Liver (tissue), 9 donors: ENCODE data around the gene GGA2. TPM values are rescaled to one million over a fixed set of nuclear protein-coding genes. Genes with fewer than 3 reads are reported as not detected.

Experiments
- DNase-seq: peaks from one replicate; pipeline ENCODE4 v3.0.0-alpha.2; 2017; ENCODE audit warnings: low spot score
- H3K27ac ChIP-seq, 2 donors: one replicate each; pipeline ENCODE4 v1.7.0; 2013; ENCODE audit warnings: inconsistent platforms in 2 of 2, low read length in 2 of 2, control low read depth in 1 of 2, low read depth in 1 of 2, mild to moderate bottlenecking in 1 of 2
- H3K27me3 ChIP-seq, 4 donors: one replicate each; pipeline versions ENCODE4 v1.6.1 to v1.7.0; 2013; ENCODE audit warnings: low read length in 3 of 4, inconsistent platforms in 1 of 4, mild to moderate bottlenecking in 1 of 4, moderate library complexity in 1 of 4; ENCODE audit not compliant: control insufficient read depth in 4 of 4, insufficient read depth in 4 of 4
- H3K36me3 ChIP-seq, 4 donors: one replicate each; pipeline versions ENCODE4 v1.6.1 to v1.7.0; 2013; ENCODE audit warnings: low read length in 3 of 4, mild to moderate bottlenecking in 3 of 4, low read depth in 1 of 4, moderate library complexity in 1 of 4; ENCODE audit not compliant: control insufficient read depth in 4 of 4, insufficient read depth in 3 of 4
- H3K4me1 ChIP-seq, 4 donors: one replicate each; pipeline versions ENCODE4 v1.6.1 to v1.7.0; 2013; ENCODE audit warnings: low read length in 3 of 4, mild to moderate bottlenecking in 3 of 4, moderate library complexity in 1 of 4; ENCODE audit not compliant: control insufficient read depth in 4 of 4, insufficient read depth in 4 of 4
- H3K4me3 ChIP-seq, 3 donors: one replicate each; pipeline versions ENCODE4 v1.6.1 to v1.7.0; 2013; ENCODE audit warnings: low read length in 3 of 3, control low read depth in 1 of 3, low read depth in 1 of 3, mild to moderate bottlenecking in 1 of 3
- H3K9ac ChIP-seq, 2 donors: one replicate each; pipeline ENCODE4 v1.7.0; 2013; ENCODE audit warnings: low read length in 2 of 2, mild to moderate bottlenecking in 2 of 2, moderate library complexity in 2 of 2, control low read depth in 1 of 2, low read depth in 1 of 2
- H3K9me3 ChIP-seq, 4 donors: one replicate each; pipeline versions ENCODE4 v1.6.1 to v1.7.0; 2013; ENCODE audit warnings: low read length in 3 of 4; ENCODE audit not compliant: control insufficient read depth in 4 of 4
- EGR1 ChIP-seq, 2 donors: IDR thresholded peaks; 2 replicates each; pipeline ENCODE4 v1.6.1; 2016 to 2018; ENCODE audit warnings: antibody characterized with exemption in 2 of 2, low read depth in 2 of 2
- FOXA1 ChIP-seq: IDR thresholded peaks from 2 replicates; pipeline ENCODE4 v1.6.1; 2016; ENCODE audit warnings: antibody characterized with exemption
- FOXA2 ChIP-seq: IDR thresholded peaks from 2 replicates; pipeline ENCODE4 v1.6.1; 2016; ENCODE audit warnings: antibody characterized with exemption
- GABPA ChIP-seq, 2 donors: IDR thresholded peaks in 1 of 2; conservative IDR thresholded peaks in 1 of 2; 2 replicates each; pipeline ENCODE4 v1.6.1; 2016; ENCODE audit warnings: antibody characterized with exemption in 2 of 2, mild to moderate bottlenecking in 1 of 2, moderate library complexity in 1 of 2
- HNF4A ChIP-seq, 2 donors: conservative IDR thresholded peaks; 2 replicates each; pipeline ENCODE4 v1.6.1; 2016; ENCODE audit warnings: antibody characterized with exemption in 2 of 2, mild to moderate bottlenecking in 2 of 2
- HNF4G ChIP-seq: IDR thresholded peaks from 2 replicates; pipeline ENCODE4 v1.6.1; 2016; ENCODE audit warnings: antibody characterized with exemption
- MAX ChIP-seq: IDR thresholded peaks from 2 replicates; pipeline ENCODE4 v1.6.1; 2016; ENCODE audit warnings: antibody characterized with exemption
- RXRA ChIP-seq, 2 donors: IDR thresholded peaks; 2 replicates each; pipeline ENCODE4 v1.6.1; 2017 to 2018; ENCODE audit warnings: antibody characterized with exemption in 2 of 2, mild to moderate bottlenecking in 1 of 2
- SP1 ChIP-seq: IDR thresholded peaks from 2 replicates; pipeline ENCODE4 v1.6.1; 2018; ENCODE audit warnings: antibody characterized with exemption, mild to moderate bottlenecking
- YY1 ChIP-seq: IDR thresholded peaks from 2 replicates; pipeline ENCODE4 v1.6.1; 2016; ENCODE audit warnings: antibody characterized with exemption, mild to moderate bottlenecking
- ZBTB33 ChIP-seq: IDR thresholded peaks from 2 replicates; pipeline ENCODE4 v1.6.1; 2016; ENCODE audit warnings: antibody characterized with exemption
- WGBS: extraction: QIAGEN DNeasy Blood & Tissue Kit; methylation state at CpG from one replicate; pipeline ENCODE4 v1.1.7; 2013; 5-methylcytosine and 5-hydroxymethylcytosine counted together
- polyA plus RNA-seq, 2 donors: library from polyadenylated mRNA; stranded (reverse) in 1 of 2; unstranded in 1 of 2; fragments of 200-250 nt in 1 of 2; fragments of >200 nt in 1 of 2; fragmentation: Nextera tagmentation in 1 of 2; extraction: Ambion mirVana in 1 of 2; gene quantifications; one replicate each; pipeline versions ENCODE4 v1.2.1 to v1.2.3, GENCODE V29; 2013 to 2015
- total RNA-seq, 2 donors: library from RNA; depleted of rRNA; stranded (reverse); fragments of >200 nt; gene quantifications; one replicate each; pipeline ENCODE4 v1.2.3, GENCODE V29; 2014
- TF ChIP-seq, protein P1 (sequence below): IDR thresholded peaks from 2 replicates; pipeline ENCODE4 v1.6.1; 2016; ENCODE audit warnings: antibody characterized with exemption, mild to moderate bottlenecking
- TF ChIP-seq, protein P2 (sequence below): fragments of 150-350 bp; IDR thresholded peaks from 2 replicates; pipeline ENCODE4 v1.5.1; 2017; ENCODE audit warnings: improper control_type of control experiment, low read depth, low read length; ENCODE audit not compliant: missing input control
- TF ChIP-seq, protein P3 (sequence below): IDR thresholded peaks from 2 replicates; pipeline ENCODE4 v1.6.1; 2016; ENCODE audit warnings: antibody characterized with exemption
- donor health status: healthy.
- donor health status: healthy.
- donor health status: healthy.
- donor health status: healthy.
- donor health status: healthy.

GGA2 gene
- total and polyA plus RNA-seq, 4 donors: 8.4 to 23.9 (median 16.0) TPM

DNA sequence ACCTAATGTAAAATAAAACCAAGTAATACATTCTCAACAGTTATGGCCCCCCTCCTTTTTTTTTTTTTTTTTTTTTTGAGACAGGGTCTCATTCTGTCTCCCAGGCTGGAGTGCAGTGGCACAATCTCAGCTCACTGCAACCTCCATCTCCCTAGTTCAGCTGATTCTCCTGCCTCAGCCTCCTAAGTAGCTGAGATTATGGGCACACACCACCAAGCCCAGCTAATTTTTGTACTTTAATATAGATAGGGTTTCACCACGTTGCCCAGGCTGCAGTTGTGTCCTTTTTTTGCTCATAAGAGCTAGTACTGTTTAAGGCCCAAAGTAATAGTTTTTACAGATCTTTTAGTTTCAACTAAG is 28.6 kb upstream of the GGA2 start:
- H3K4me3 ChIP-seq: no peak overlapping the region
- no peak for TF ChIP-seq ZBTB33
- no peak for TF ChIP-seq HNF4A (conservative IDR thresholded peaks at IDR 0.05)
- no peak for TF ChIP-seq EGR1 (IDR thresholded peaks at IDR 0.05; ENCODE audit: low read depth in 2 of 2)
- no peak overlapping the region for H3K27ac ChIP-seq
- H3K27me3 ChIP-seq: no peaks in the 10 kb centered on the region
- 98% methylated on average over 1 of the region's 1 CpG for WGBS
- peaks cover 17 to 49% (median 36%) of the 10 kb centered on the region in 4 donors for H3K36me3 ChIP-seq
- H3K9me3 ChIP-seq: no peaks in the 10 kb centered on the region
- no peak overlapping the region for H3K9ac ChIP-seq
- H3K4me1 ChIP-seq: peaks cover 0 to 2% (median 0%) of the 10 kb centered on the region in 4 donors
- DNase-seq: no peak

DNA sequence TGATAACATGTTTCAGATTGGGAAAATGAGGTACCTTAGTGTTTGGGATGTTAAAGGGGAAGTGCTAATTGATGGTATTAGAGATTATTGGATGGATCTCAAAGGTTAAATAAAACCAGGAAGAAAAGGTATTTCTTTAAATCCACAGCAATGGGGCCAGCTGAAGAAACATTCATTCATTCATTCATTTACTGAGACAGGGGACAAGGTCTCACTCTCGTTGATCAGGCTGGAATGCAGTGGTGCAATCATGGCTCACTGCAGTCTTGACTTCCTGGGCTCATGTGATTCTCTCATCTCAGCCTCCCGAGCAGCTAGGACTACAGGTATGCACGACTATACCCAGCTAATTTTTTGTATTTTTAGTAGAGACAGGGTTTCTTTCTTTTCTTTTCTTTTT is 27.1 kb upstream of the GGA2 start:
- H3K4me1 ChIP-seq: peaks cover 0 to 2% (median 0%) of the 10 kb centered on the region in 4 donors
- WGBS: 78% methylated on average over 3 of the region's 3 CpGs
- no peak overlapping the region for H3K4me3 ChIP-seq
- H3K9ac ChIP-seq: no peak overlapping the region
- H3K36me3 ChIP-seq: peaks cover 16 to 51% (median 35%) of the 10 kb centered on the region in 4 donors
- TF ChIP-seq MAX (no peak), ZBTB33 (no peak), SP1 (no peak), FOXA2 (no peak)
- no peaks in the 10 kb centered on the region for H3K27me3 ChIP-seq
- H3K9me3 ChIP-seq: no peaks in the 10 kb centered on the region
- no peak overlapping the region for H3K27ac ChIP-seq
- DNase-seq: no peak

DNA sequence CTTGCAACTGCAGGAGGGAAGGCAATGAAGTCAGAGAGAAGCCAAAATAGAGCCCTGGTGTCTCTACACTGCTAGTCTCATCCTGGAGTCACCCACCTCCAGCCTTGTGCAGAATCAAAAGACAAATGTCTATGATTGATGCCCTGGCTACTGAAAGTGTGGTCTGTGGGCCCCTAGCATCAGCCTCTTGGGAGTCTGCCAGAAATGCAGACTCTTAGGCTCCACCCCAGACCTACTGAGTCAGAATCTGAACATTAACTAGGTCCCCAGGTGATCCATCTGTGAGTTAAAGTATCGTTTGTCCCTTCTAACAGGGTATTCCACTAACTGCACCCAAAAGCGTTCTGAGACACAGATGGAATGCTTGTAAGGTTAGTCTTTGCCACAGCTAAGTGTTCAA is 25.6 kb upstream of the GGA2 start:
- TF ChIP-seq FOXA1 (no peak), FOXA2 (no peak), GABPA (IDR thresholded peaks at IDR 0.05 in 1 of 2, conservative IDR thresholded peaks at IDR 0.05 in 1 of 2) (no peak), YY1 (no peak), RXRA (IDR thresholded peaks at IDR 0.05) (no peak), EGR1 (IDR thresholded peaks at IDR 0.05; ENCODE audit: low read depth in 2 of 2) (no peak), ZBTB33 (no peak), HNF4A (conservative IDR thresholded peaks at IDR 0.05) (no peak), HNF4G (no peak)
- TF ChIP-seq, protein P1, sequence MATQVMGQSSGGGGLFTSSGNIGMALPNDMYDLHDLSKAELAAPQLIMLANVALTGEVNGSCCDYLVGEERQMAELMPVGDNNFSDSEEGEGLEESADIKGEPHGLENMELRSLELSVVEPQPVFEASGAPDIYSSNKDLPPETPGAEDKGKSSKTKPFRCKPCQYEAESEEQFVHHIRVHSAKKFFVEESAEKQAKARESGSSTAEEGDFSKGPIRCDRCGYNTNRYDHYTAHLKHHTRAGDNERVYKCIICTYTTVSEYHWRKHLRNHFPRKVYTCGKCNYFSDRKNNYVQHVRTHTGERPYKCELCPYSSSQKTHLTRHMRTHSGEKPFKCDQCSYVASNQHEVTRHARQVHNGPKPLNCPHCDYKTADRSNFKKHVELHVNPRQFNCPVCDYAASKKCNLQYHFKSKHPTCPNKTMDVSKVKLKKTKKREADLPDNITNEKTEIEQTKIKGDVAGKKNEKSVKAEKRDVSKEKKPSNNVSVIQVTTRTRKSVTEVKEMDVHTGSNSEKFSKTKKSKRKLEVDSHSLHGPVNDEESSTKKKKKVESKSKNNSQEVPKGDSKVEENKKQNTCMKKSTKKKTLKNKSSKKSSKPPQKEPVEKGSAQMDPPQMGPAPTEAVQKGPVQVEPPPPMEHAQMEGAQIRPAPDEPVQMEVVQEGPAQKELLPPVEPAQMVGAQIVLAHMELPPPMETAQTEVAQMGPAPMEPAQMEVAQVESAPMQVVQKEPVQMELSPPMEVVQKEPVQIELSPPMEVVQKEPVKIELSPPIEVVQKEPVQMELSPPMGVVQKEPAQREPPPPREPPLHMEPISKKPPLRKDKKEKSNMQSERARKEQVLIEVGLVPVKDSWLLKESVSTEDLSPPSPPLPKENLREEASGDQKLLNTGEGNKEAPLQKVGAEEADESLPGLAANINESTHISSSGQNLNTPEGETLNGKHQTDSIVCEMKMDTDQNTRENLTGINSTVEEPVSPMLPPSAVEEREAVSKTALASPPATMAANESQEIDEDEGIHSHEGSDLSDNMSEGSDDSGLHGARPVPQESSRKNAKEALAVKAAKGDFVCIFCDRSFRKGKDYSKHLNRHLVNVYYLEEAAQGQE: no peak
- TF ChIP-seq, protein P2, sequence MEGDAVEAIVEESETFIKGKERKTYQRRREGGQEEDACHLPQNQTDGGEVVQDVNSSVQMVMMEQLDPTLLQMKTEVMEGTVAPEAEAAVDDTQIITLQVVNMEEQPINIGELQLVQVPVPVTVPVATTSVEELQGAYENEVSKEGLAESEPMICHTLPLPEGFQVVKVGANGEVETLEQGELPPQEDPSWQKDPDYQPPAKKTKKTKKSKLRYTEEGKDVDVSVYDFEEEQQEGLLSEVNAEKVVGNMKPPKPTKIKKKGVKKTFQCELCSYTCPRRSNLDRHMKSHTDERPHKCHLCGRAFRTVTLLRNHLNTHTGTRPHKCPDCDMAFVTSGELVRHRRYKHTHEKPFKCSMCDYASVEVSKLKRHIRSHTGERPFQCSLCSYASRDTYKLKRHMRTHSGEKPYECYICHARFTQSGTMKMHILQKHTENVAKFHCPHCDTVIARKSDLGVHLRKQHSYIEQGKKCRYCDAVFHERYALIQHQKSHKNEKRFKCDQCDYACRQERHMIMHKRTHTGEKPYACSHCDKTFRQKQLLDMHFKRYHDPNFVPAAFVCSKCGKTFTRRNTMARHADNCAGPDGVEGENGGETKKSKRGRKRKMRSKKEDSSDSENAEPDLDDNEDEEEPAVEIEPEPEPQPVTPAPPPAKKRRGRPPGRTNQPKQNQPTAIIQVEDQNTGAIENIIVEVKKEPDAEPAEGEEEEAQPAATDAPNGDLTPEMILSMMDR: no peak
- TF ChIP-seq, protein P3, sequence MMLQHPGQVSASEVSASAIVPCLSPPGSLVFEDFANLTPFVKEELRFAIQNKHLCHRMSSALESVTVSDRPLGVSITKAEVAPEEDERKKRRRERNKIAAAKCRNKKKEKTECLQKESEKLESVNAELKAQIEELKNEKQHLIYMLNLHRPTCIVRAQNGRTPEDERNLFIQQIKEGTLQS: no peak

More for the DNA sequence above, 25.6 kb upstream of the GGA2 start:
- peaks cover 14 to 58% (median 38%) of the 10 kb centered on the region in 4 donors for H3K36me3 ChIP-seq
- no peak overlapping the region for H3K27ac ChIP-seq
- no peaks in the 10 kb centered on the region for H3K9me3 ChIP-seq
- whole genome bisulfite sequencing: 87% methylated on average over 2 of the region's 2 CpGs
- no peaks in the 10 kb centered on the region for H3K27me3 ChIP-seq
- no peak overlapping the region for H3K9ac ChIP-seq
- H3K4me1 ChIP-seq: peaks cover 0 to 2% (median 0%) of the 10 kb centered on the region in 4 donors
- H3K4me3 ChIP-seq: no peak overlapping the region
- DNase-seq: no peak
